NCI-H187 (cell line): ENCODE results near the gene GJB6.

Experiments used
- DNase-seq, 2 experiments: peaks; one replicate each; lab custom pipeline; 2025; lab: John Stamatoyannopoulos, UW

The GJB6 gene

GRCh38 chr13:20227288-20227687, 4.8 kb downstream of the GJB6 start:
- no peak for DNase-seq

GRCh38 chr13:20222553-20222952, 9.6 kb downstream of the GJB6 start:
- DNase-seq: no peak

GRCh38 chr13:20221772-20222171, 10.3 kb downstream of the GJB6 start:
- no peak for DNase-seq

GRCh38 chr13:20219577-20219976, 12.5 kb downstream of the GJB6 start:
- no peak for DNase-seq

- DNase-seq: no peak
Measured at GRCh38 chr13:20217168-20217567, 15.0 kb downstream of the GJB6 start.

- DNase-seq: no peak
Measured at GRCh38 chr13:20209948-20210347, 22.2 kb downstream of the GJB6 start.

- DNase-seq: no peak
Measured at GRCh38 chr13:20206698-20207235, 25.4 kb downstream of the GJB6 start.

- DNase-seq: no peak
Measured at GRCh38 chr13:20206065-20206697, 25.9 kb downstream of the GJB6 start.

GRCh38 chr13:20198781-20199180, 33.3 kb downstream of the GJB6 start:
- DNase-seq: no peak

- peak in 1 of 2 experiments; percentile 2 for DNase-seq
Measured at GRCh38 chr13:20197361-20197834, 34.7 kb downstream of the GJB6 start.

- DNase-seq: no peak
Measured at GRCh38 chr13:20195801-20196200, 36.3 kb downstream of the GJB6 start.

GRCh38 chr13:20193907-20194631, 38.0 kb downstream of the GJB6 start:
- no peak for DNase-seq

GRCh38 chr13:20193162-20193906, 38.8 kb downstream of the GJB6 start:
- no peak for DNase-seq

GRCh38 chr13:20192836-20193161, 39.3 kb downstream of the GJB6 start, which contains the start of gene GJB2:
Gene GJB2 (minus strand): TSS chr13:20192938. CDS start chr13:20189581, 3,357 bp downstream.
- DNase-seq: no peak

- no peak for DNase-seq
Measured at GRCh38 chr13:20192158-20192835, 39.8 kb downstream of the GJB6 start.

GRCh38 chr13:20191311-20192157, 40.6 kb downstream of the GJB6 start:
- no peak for DNase-seq

GRCh38 chr13:20190481-20191310, 41.4 kb downstream of the GJB6 start:
- no peak for DNase-seq

- DNase-seq: no peak
Measured at GRCh38 chr13:20190076-20190475, 42.0 kb downstream of the GJB6 start.

GRCh38 chr13:20188667-20189553, 43.2 kb downstream of the GJB6 start:
- DNase-seq: no peak
